ENCODE results near the gene DLG3. TPM values are rescaled to one million over a fixed set of nuclear protein-coding genes. Genes with fewer than 3 reads are reported as not detected.

DLG3 gene
- total RNA-seq, 1 donor from 2014 or later = 6.5 TPM

- Histone ChIP-seq H3K27ac (no peak overlapping the region), H3K4me1 (peaks cover 0 to 11% of the 10 kb centered on the region in 2 donors), H3K9me3 (no peaks in the 10 kb centered on the region), H3K27me3 (no peaks in the 10 kb centered on the region), H3K4me3 (no peak overlapping the region), H3K36me3 (no peaks in the 10 kb centered on the region)
- intact Hi-C loops (cut with DNase I) = loop anchor here (5.0 to 10.0 kb wide), 4 partner anchors 244 to 824 kb away; partner anchors contain the start of genes EDA and IGBP1
- no peak for TF ChIP-seq CTCF (IDR thresholded peaks at IDR 0.05)
- DNase-seq (ENCODE audit: low spot score in 2 of 2) = no peak
Observed at GRCh38 chrX:70439016-70439415, 5.6 kb upstream of the DLG3 start.

- no peak for DNase-seq (ENCODE audit: low spot score in 2 of 2)
- H3K36me3 ChIP-seq = no peaks in the 10 kb centered on the region
- no peaks in the 10 kb centered on the region for H3K9me3 ChIP-seq
- intact Hi-C loops (cut with DNase I) = no loop called here
- H3K4me1 ChIP-seq = peaks cover 0 to 7% of the 10 kb centered on the region in 2 donors
- TF ChIP-seq CTCF (IDR thresholded peaks at IDR 0.05) = no peak
- H3K4me3 ChIP-seq = no peak overlapping the region
- H3K27ac ChIP-seq = no peak overlapping the region
- no peaks in the 10 kb centered on the region for H3K27me3 ChIP-seq
Observed at GRCh38 chrX:70442224-70442623, 2.4 kb upstream of the DLG3 start.

GRCh38 chrX:70444946-70445656 is 466 bp downstream of the DLG3 start:
- no peak for DNase-seq (ENCODE audit: low spot score in 2 of 2)
- peaks cover 0 to 4% of the 10 kb centered on the region in 2 donors for H3K4me1 ChIP-seq
- no peak for TF ChIP-seq CTCF (IDR thresholded peaks at IDR 0.05)
- no peak overlapping the region for H3K27ac ChIP-seq
- H3K36me3 ChIP-seq = no peaks in the 10 kb centered on the region
- H3K27me3 ChIP-seq = no peaks in the 10 kb centered on the region
- intact Hi-C loops (cut with DNase I) = no loop called here
- peak overlapping the region; percentile 50 to 68 for H3K4me3 ChIP-seq
- no peaks in the 10 kb centered on the region for H3K9me3 ChIP-seq

- Histone ChIP-seq H3K4me1 (peaks cover 0 to 4% of the 10 kb centered on the region in 2 donors), H3K4me3 (no peak overlapping the region), H3K27ac (no peak overlapping the region), H3K27me3 (no peaks in the 10 kb centered on the region), H3K36me3 (no peaks in the 10 kb centered on the region), H3K9me3 (no peaks in the 10 kb centered on the region)
- intact Hi-C loops (cut with DNase I) = no loop called here
- TF ChIP-seq CTCF (IDR thresholded peaks at IDR 0.05) = no peak
- DNase-seq (ENCODE audit: low spot score in 2 of 2) = no peak
Observed at GRCh38 chrX:70445951-70446350, 1.3 kb downstream of the DLG3 start.

- no peak overlapping the region for H3K27ac ChIP-seq
- no peaks in the 10 kb centered on the region for H3K36me3 ChIP-seq
- DNase-seq (ENCODE audit: low spot score in 2 of 2) = no peak
- no peaks in the 10 kb centered on the region for H3K9me3 ChIP-seq
- no peak for TF ChIP-seq CTCF (IDR thresholded peaks at IDR 0.05)
- intact Hi-C loops (cut with DNase I) = no loop called here
- no peaks in the 10 kb centered on the region for H3K27me3 ChIP-seq
- H3K4me3 ChIP-seq = no peak overlapping the region
- H3K4me1 ChIP-seq = peaks cover 0 to 4% of the 10 kb centered on the region in 2 donors
Observed at GRCh38 chrX:70446380-70447350, 2.0 kb downstream of the DLG3 start.

Measured in ascending aorta (tissue), 2 donors.